GM19455 (cell line): ENCODE results near the gene GLRX.

Experiments used
- ATAC-seq: cut with Tn5 transposase; IDR thresholded peaks from one replicate; pipeline ENCODE4 v1.9.1; 2021; ENCODE audit not compliant: unreplicated experiment

Gene GLRX

GRCh38 chr5:95810305-95811125 lies 12.0 kb downstream of the GLRX start:
- no peak for ATAC-seq

- ATAC-seq = no peak
Observed at GRCh38 chr5:95809414-95809960, 13.0 kb downstream of the GLRX start.

- ATAC-seq = peak; percentile 100
Observed at GRCh38 chr5:95808686-95809413, 13.7 kb downstream of the GLRX start.

- ATAC-seq = no peak
Observed at GRCh38 chr5:95808013-95808685, 14.4 kb downstream of the GLRX start.

DNA sequence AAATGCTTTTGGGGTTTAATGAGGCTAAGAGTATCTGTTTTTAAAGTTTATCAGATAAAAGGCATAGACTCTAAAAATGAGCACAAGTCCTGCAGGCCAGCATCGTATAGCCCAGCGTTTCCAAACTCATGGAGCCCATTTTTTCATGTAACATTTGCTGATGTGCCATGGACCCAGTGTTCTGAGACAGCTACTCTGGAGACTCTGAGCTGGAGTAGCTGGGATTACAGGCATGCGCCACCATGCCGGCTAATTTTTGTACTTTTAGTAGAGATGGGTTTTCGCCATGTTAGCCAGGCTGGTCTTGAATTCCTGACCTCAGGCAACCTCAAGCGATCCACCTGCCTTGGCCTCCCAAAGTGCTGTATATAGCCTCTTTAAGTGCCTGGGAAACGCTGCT lies 15.8 kb downstream of the GLRX start:
- ATAC-seq = no peak

DNA sequence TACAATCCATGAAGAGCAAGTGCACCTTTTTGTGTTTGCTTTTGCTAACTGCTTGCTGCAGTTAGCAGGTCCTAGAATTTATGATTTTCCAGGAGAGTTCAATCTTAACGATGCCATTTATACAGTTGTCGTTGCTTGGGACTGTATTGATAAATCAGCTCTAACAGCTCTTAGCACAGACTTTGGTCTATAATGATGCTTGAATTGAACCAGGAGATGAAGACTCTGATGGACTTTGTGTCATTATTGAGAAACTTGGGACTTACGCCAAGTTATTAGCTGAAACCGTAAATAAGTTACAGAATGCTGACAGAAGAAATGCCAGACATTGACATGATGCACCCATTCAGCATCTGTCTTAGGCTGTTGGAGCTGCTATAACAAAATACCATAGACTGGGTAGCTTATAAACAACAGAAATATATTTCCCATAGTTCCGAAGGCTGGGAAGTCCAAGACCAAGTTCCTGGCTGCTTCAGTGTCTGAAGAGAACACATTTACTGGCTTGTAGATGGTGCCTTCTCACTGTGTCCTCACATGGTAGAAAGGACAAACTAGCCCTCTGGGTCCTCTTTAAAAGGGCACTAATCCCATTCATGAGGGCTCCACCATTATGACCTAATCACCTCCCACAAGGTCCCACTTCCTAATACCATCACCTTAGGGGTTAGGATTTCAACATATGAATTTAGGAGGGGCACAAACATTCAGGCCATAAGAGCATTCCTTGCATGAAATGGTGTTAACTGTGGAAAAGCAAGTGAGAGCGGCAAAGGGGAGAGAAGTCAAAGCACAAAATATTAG lies 17.6 kb downstream of the GLRX start:
- no peak for ATAC-seq

GRCh38 chr5:95803271-95804148 lies 19.0 kb downstream of the GLRX start:
- no peak for ATAC-seq

GRCh38 chr5:95801961-95802360 lies 20.6 kb downstream of the GLRX start:
- no peak for ATAC-seq

- ATAC-seq = no peak
Observed at GRCh38 chr5:95801532-95801931, 21.0 kb downstream of the GLRX start.

- no peak for ATAC-seq
Observed at GRCh38 chr5:95800553-95800952, 22.0 kb downstream of the GLRX start.

DNA sequence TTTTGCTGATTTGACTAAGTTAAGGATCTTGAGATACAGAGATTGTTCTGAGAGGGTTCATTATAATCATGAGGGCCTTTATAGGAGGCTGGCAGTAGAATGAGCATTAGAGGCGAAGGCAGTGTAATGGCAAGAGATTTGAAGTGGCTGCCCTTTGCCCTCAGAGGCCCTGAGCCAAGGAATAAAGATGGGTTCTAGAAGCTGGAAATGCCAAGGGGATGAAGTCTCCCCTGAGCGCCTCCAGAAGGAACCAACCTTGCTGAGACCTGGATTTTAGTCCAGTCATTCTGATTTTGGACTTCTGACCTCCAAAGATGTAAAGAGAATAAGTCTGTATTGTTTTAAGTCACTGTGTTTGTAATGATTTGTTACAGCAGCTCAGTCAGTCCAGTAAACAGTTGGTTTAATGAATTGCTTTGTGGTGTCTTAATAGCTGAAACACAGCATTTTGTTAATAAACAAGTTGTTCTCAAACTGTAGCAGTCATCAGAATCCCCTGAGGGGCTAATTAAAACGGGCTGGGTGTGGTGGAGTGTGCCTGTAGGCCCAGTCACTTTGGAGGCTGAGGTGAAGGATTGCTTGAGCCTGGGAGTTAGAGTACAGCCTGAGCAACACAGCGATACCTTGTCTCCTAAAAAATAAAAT lies 23.2 kb downstream of the GLRX start:
- ATAC-seq = no peak

- ATAC-seq = no peak
Observed at GRCh38 chr5:95798545-95798944, 24.0 kb downstream of the GLRX start.

DNA sequence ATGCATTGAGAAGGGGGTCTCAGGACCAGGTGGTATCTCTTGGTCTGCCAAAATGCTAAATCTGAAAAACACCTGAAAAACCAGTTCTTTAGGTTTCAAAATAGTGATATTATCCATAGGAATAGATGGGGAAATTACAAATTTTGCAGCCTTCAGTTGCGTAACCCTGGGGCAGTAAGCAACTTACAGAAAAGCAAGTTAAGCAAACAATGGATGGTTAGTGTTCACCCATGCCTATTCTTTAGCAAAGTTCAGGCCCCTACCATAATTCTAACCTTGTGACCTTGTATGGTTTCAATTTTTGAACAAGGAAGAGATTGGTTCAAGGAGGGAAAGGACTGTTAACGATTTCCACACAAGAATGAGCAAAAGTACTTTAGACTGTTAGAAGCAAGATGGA lies 24.5 kb downstream of the GLRX start:
- ATAC-seq = no peak

DNA sequence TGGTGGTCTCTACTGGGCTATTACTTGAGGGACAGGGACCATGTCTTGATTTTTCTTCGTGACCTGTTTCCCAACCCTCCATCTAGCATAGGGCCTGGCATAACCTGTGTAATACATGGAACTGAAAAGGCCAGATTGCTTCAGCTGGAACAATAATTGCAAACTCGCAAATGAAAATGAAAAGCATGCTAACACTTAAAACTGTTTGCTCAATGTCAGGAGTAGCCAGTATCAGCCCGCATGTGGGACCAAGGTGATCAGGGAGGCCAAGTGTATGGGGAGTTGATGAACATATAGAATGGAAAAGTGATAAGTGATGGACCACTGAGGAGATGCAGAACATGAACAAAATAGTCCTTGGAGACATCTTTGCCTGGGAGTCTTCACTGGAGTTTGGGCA lies 25.2 kb downstream of the GLRX start:
- no peak for ATAC-seq

DNA sequence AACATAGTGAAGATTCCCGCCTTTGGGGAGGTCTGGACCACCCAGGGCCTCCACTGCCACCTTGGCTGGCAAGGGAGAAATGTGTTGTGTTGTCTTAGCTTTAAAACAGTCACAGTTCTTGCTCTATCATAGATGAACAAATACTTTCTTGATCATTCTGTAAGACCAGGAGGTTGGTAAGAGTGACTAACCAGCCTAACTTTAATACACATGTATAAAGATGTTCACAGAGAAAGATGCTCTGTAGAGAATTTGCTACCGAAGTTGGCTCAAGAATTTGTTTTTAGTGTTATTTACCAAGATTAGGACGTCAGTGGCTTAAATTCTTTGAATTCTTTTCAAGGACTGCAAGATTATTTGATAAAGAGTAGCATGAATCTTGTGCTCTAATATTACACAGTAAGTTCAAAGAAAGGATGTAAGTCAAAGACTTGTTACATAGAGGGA lies 28.4 kb downstream of the GLRX start:
- ATAC-seq = no peak

GRCh38 chr5:95791751-95792150 lies 30.8 kb downstream of the GLRX start:
- ATAC-seq = no peak

DNA sequence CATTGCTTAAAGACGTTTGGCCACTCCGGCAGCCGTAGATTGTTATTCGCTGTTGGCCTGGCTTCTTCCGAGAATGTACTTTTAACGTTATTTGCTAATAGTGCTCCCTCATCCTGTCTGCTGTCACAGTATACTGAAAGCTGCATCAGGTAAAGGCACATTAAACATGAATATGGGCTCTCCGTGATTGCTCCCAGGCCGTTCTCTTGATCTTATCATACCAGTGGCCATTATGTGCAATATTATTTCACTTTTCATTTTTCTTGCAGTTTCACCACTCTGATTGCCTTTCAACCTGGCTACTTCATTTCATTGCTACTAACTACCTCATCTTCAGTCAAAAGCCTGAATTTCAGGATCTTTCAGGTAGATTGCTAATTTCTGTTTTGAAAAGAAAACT lies 34.0 kb downstream of the GLRX start:
- ATAC-seq = no peak

GRCh38 chr5:95786821-95787418 lies 35.6 kb downstream of the GLRX start:
- no peak for ATAC-seq
